HFFc6 (cell line): ENCODE data around the gene SEZ6L. TPM values are rescaled to one million over a fixed set of nuclear protein-coding genes. Genes with fewer than 3 reads are reported as not detected.

Experiments
- DNase-seq: peaks from one replicate; pipeline ENCODE4 v3.0.0-alpha.2; 2018
- H3K27ac Mint-ChIP-seq: 2 replicates; pipeline ENCODE4 v1.8.0; 2020; ENCODE audit warnings: mild to moderate bottlenecking, mixed read lengths
- H3K27me3 Mint-ChIP-seq: 2 replicates; pipeline ENCODE4 v1.8.0; 2021; ENCODE audit warnings: mild to moderate bottlenecking, moderate library complexity, mixed read lengths; ENCODE audit not compliant: insufficient read depth
- H3K36me3 Mint-ChIP-seq: 2 replicates; pipeline ENCODE4 v1.8.0; 2021; ENCODE audit warnings: low read depth, mixed read lengths
- H3K4me1 Mint-ChIP-seq: 2 replicates; pipeline ENCODE4 v1.8.0; 2020; ENCODE audit warnings: low read depth, mixed read lengths
- H3K4me3 Mint-ChIP-seq: 2 replicates; pipeline ENCODE4 v1.8.0; 2020; ENCODE audit warnings: mild to moderate bottlenecking, moderate library complexity, mixed read lengths
- H3K9me3 Mint-ChIP-seq: 2 replicates; pipeline ENCODE4 v1.8.0; 2020; ENCODE audit warnings: mild to moderate bottlenecking, mixed read lengths
- CTCF ChIP-seq: fragments of 200-600 bp; sonication (generic); IDR thresholded peaks from 2 replicates; pipeline ENCODE4 v1.5.0; 2021; ENCODE audit warnings: antibody characterized with exemption, mild to moderate bottlenecking
- total RNA-seq, 6 experiments: library from RNA; stranded (reverse); fragmentation: NEBNext Ultra II Directional; extraction: Animal tissue kit (Norgen Biotek cat#: 25700); gene quantifications; 2 replicates in 1 of 6; 3 replicates in 5 of 6; pipeline ENCODE4 v1.2.3, GENCODE V29; 2021

Gene SEZ6L
- total RNA-seq, 6 experiments from 2014 or later, result not detected

GRCh38 chr22:26322179-26322905 is 153.1 kb downstream of the SEZ6L start:
- Mint-ChIP-seq H3K27me3 (peaks cover 8% of the 10 kb centered on the region), H3K27ac (peak overlapping the region; percentile 97), H3K4me1 (peaks cover 58% of the 10 kb centered on the region), H3K4me3 (peak overlapping the region; percentile 69), H3K9me3 (no peaks in the 10 kb centered on the region), H3K36me3 (no peaks in the 10 kb centered on the region)
- peak; percentile 99 for DNase-seq
- TF ChIP-seq CTCF, result no peak

GRCh38 chr22:26323013-26323412 is 153.8 kb downstream of the SEZ6L start:
- Mint-ChIP-seq H3K27ac (peak overlapping the region; percentile 97), H3K4me1 (peaks cover 58% of the 10 kb centered on the region), H3K36me3 (no peaks in the 10 kb centered on the region), H3K9me3 (no peaks in the 10 kb centered on the region), H3K4me3 (peak overlapping the region; percentile 69), H3K27me3 (peaks cover 10% of the 10 kb centered on the region)
- DNase-seq, result peak; percentile 15
- no peak for TF ChIP-seq CTCF

- Mint-ChIP-seq H3K36me3 (no peaks in the 10 kb centered on the region), H3K27me3 (peaks cover 14% of the 10 kb centered on the region), H3K4me1 (peaks cover 51% of the 10 kb centered on the region), H3K27ac (no peak overlapping the region), H3K9me3 (no peaks in the 10 kb centered on the region), H3K4me3 (no peak overlapping the region)
- TF ChIP-seq CTCF, result no peak
- no peak for DNase-seq
These were observed 154.9 kb downstream of the SEZ6L start for GRCh38 chr22:26324150-26324549.

GRCh38 chr22:26325641-26326040 is 156.4 kb downstream of the SEZ6L start:
- H3K4me1 Mint-ChIP-seq, result peaks cover 40% of the 10 kb centered on the region

DNA sequence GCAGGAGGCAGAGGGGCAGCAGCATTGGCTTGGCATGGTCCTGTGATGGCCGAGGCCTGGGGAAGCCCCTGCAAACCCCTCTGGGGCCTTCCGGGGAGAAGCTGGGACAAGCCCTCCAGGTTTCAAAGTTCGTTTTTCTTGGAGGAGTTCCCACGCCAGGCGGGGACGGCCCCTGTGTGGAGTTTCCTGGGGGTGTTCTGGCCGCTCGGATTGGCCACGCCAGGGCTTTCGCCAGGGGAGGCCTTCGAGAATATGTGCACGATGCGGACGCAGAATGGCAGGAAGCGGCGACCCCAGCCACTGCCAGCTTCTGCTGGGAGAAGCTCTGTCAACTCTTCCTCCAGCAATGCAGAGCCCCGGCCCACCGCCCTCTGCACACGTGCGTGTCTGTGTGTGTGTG is 157.5 kb downstream of the SEZ6L start:
- no peak overlapping the region for H3K4me3 Mint-ChIP-seq
- peaks cover 18% of the 10 kb centered on the region for H3K27me3 Mint-ChIP-seq
- H3K36me3 Mint-ChIP-seq, result no peaks in the 10 kb centered on the region
- no peaks in the 10 kb centered on the region for H3K9me3 Mint-ChIP-seq
- peaks cover 28% of the 10 kb centered on the region for H3K4me1 Mint-ChIP-seq
- TF ChIP-seq CTCF, result no peak
- H3K27ac Mint-ChIP-seq, result no peak overlapping the region
- DNase-seq, result no peak

More at GRCh38 chr22:26325641-26326040, 156.4 kb downstream of the SEZ6L start:
- Mint-ChIP-seq H3K4me3 (no peak overlapping the region), H3K27ac (no peak overlapping the region), H3K9me3 (no peaks in the 10 kb centered on the region), H3K36me3 (no peaks in the 10 kb centered on the region), H3K27me3 (peaks cover 18% of the 10 kb centered on the region)
- no peak for DNase-seq
- TF ChIP-seq CTCF, result no peak
